HEK293 (cell line): ENCODE measurements around the gene UBE2G2.

ENCODE experiments used
- CTCF ChIA-PET: fragments of 350-600 bp; formaldehyde crosslinking; extraction: SDS; loops from one replicate; lab custom pipeline; 2021; ENCODE audit warnings: antibody characterized with exemption; lab: Yijun Ruan, JAX
- POLR2A ChIA-PET: fragments of 300-600 bp; formaldehyde crosslinking; extraction: SDS; loops from one replicate; lab custom pipeline; 2020; ENCODE audit warnings: antibody characterized with exemption, inconsistent platforms; lab: Yijun Ruan, JAX
- H3K27ac ChIP-seq: fragments of 200-500 bp; sonication (Bioruptor generic); 2 replicates; pipeline ENCODE4 v1.5.1; 2014; ENCODE audit warnings: low read depth, low read length, control low read depth, inconsistent platforms; ENCODE audit errors: extremely low read depth
- H3K36me3 ChIP-seq, 2 experiments: fragments of 200-500 bp in 1 of 2; sonication (Bioruptor generic) in 1 of 2; 1 replicate in 1 of 2; 2 replicates in 1 of 2; pipeline ENCODE4 v1.5.1; 2014 to 2017; ENCODE audit warnings: inconsistent platforms in 2 of 2, low read length in 2 of 2; ENCODE audit not compliant: control insufficient read depth in 2 of 2, insufficient read depth in 1 of 2
- H3K4me1 ChIP-seq: fragments of 200-500 bp; sonication (Bioruptor generic); 2 replicates; pipeline ENCODE4 v1.5.1; 2014; ENCODE audit warnings: mild to moderate bottlenecking, low read length, inconsistent platforms; ENCODE audit not compliant: control insufficient read depth, insufficient read depth
- H3K4me3 ChIP-seq: 2 replicates; pipeline ENCODE4 v1.5.1; 2011; ENCODE audit warnings: low read depth, mild to moderate bottlenecking, control low read depth, low read length, moderate library complexity
- H3K9me3 ChIP-seq: fragments of 200-500 bp; sonication (Bioruptor generic); 2 replicates; pipeline ENCODE4 v1.5.1; 2014; ENCODE audit warnings: low read depth, low read length, inconsistent platforms; ENCODE audit not compliant: control insufficient read depth, insufficient read depth
- BCL11B ChIP-seq: fragments of 450-650 bp; formaldehyde crosslinking; IDR thresholded peaks from 2 replicates; pipeline ENCODE4 v1.5.1; 2016; ENCODE audit warnings: low read depth, missing biosample characterization, missing genetic modification characterization
- CTCF ChIP-seq: fragments of 450-650 bp; formaldehyde crosslinking; IDR thresholded peaks from 2 replicates; pipeline ENCODE4 v1.5.1; 2016; ENCODE audit warnings: missing biosample characterization, missing genetic modification characterization
- RBAK ChIP-seq: fragments of 450-650 bp; formaldehyde crosslinking; IDR thresholded peaks from 2 replicates; pipeline ENCODE4 v1.5.1; 2016; ENCODE audit warnings: missing biosample characterization, missing genetic modification characterization
- WT1 ChIP-seq: fragments of 450-650 bp; formaldehyde crosslinking; IDR thresholded peaks from 2 replicates; pipeline ENCODE4 v1.5.1; 2016; ENCODE audit warnings: missing biosample characterization, missing genetic modification characterization
- ZBTB17 ChIP-seq: fragments of 450-650 bp; formaldehyde crosslinking; IDR thresholded peaks from 2 replicates; pipeline ENCODE4 v1.5.1; 2016; ENCODE audit warnings: missing biosample characterization, missing genetic modification characterization
- ZBTB21 ChIP-seq: fragments of 450-650 bp; formaldehyde crosslinking; IDR thresholded peaks from 2 replicates; pipeline ENCODE4 v1.5.1; 2017; ENCODE audit warnings: missing biosample characterization, missing genetic modification characterization
- ZNF138 ChIP-seq: fragments of 450-650 bp; formaldehyde crosslinking; IDR thresholded peaks from 2 replicates; pipeline ENCODE4 v1.5.1; 2016; ENCODE audit warnings: missing biosample characterization, missing genetic modification characterization, borderline replicate concordance
- ZNF157 ChIP-seq: fragments of 450-650 bp; formaldehyde crosslinking; IDR thresholded peaks from 2 replicates; pipeline ENCODE4 v1.5.1; 2016; ENCODE audit warnings: missing biosample characterization, missing genetic modification characterization
- ZNF169 ChIP-seq: fragments of 450-650 bp; formaldehyde crosslinking; IDR thresholded peaks from 2 replicates; pipeline ENCODE4 v1.5.1; 2016; ENCODE audit warnings: missing biosample characterization, missing genetic modification characterization
- ZNF184 ChIP-seq: fragments of 450-650 bp; IDR thresholded peaks from 2 replicates; pipeline ENCODE4 v1.5.1; 2018; ENCODE audit warnings: missing biosample characterization, mild to moderate bottlenecking, missing genetic modification characterization
- ZNF266 ChIP-seq: fragments of 450-650 bp; formaldehyde crosslinking; IDR thresholded peaks from 2 replicates; pipeline ENCODE4 v1.5.1; 2016; ENCODE audit warnings: missing biosample characterization, missing genetic modification characterization, low read depth
- ZNF354C ChIP-seq: fragments of 450-650 bp; formaldehyde crosslinking; IDR thresholded peaks from 2 replicates; pipeline ENCODE4 v1.5.1; 2016; ENCODE audit warnings: missing biosample characterization, missing genetic modification characterization, low read depth, borderline replicate concordance
- ZNF416 ChIP-seq: fragments of 450-650 bp; formaldehyde crosslinking; IDR thresholded peaks from 2 replicates; pipeline ENCODE4 v1.5.1; 2016; ENCODE audit warnings: missing biosample characterization, missing genetic modification characterization
- ZNF48 ChIP-seq: fragments of 450-650 bp; formaldehyde crosslinking; IDR thresholded peaks from 2 replicates; pipeline ENCODE4 v1.5.1; 2016; ENCODE audit warnings: missing biosample characterization, missing genetic modification characterization
- ZNF544 ChIP-seq: fragments of 450-650 bp; formaldehyde crosslinking; IDR thresholded peaks from 2 replicates; pipeline ENCODE4 v1.5.0; 2017; ENCODE audit warnings: missing biosample characterization, missing genetic modification characterization
- ZNF610 ChIP-seq: fragments of 450-650 bp; formaldehyde crosslinking; IDR thresholded peaks from 2 replicates; pipeline ENCODE4 v1.5.1; 2016; ENCODE audit warnings: missing biosample characterization, missing genetic modification characterization, borderline replicate concordance
- ZSCAN16 ChIP-seq: fragments of 450-650 bp; formaldehyde crosslinking; IDR thresholded peaks from 2 replicates; pipeline ENCODE4 v1.5.1; 2016; ENCODE audit warnings: missing biosample characterization, missing genetic modification characterization
- TF ChIP-seq, protein P1 (sequence below): fragments of 450-650 bp; formaldehyde crosslinking; optimal IDR thresholded peaks from 2 replicates; pipeline ENCODE3; 2016; ENCODE audit warnings: missing biosample characterization, mild to moderate bottlenecking, missing genetic modification characterization
- TF ChIP-seq, protein P2 (sequence below): fragments of 450-650 bp; formaldehyde crosslinking; IDR thresholded peaks from 2 replicates; pipeline ENCODE4 v1.5.1; 2016; ENCODE audit warnings: missing biosample characterization, missing genetic modification characterization
- TF ChIP-seq, protein P3 (sequence below): fragments of 450-650 bp; formaldehyde crosslinking; conservative IDR thresholded peaks from 2 replicates; pipeline ENCODE4 v1.5.1; 2016; ENCODE audit warnings: low read depth, missing biosample characterization, missing genetic modification characterization

UBE2G2 gene

GRCh38 chr21:44805859-44806258 lies 4.2 kb upstream of the UBE2G2 start (continued):
- TF ChIP-seq ZNF48 (tag by site-specific recombination) (no peak), ZSCAN16 (no peak), ZNF184 (no peak), ZNF354C (tag by site-specific recombination) (no peak), ZNF138 (tag by site-specific recombination) (no peak), ZNF544 (tag by site-specific recombination) (no peak), ZNF610 (tag by site-specific recombination) (no peak), ZBTB21 (tag by site-specific recombination) (no peak)
- TF ChIP-seq, protein P1, sequence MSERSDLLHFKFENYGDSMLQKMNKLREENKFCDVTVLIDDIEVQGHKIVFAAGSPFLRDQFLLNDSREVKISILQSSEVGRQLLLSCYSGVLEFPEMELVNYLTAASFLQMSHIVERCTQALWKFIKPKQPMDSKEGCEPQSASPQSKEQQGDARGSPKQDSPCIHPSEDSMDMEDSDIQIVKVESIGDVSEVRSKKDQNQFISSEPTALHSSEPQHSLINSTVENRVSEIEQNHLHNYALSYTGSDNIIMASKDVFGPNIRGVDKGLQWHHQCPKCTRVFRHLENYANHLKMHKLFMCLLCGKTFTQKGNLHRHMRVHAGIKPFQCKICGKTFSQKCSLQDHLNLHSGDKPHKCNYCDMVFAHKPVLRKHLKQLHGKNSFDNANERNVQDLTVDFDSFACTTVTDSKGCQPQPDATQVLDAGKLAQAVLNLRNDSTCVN (tag by site-specific recombination), result no peak
- TF ChIP-seq, protein P2, sequence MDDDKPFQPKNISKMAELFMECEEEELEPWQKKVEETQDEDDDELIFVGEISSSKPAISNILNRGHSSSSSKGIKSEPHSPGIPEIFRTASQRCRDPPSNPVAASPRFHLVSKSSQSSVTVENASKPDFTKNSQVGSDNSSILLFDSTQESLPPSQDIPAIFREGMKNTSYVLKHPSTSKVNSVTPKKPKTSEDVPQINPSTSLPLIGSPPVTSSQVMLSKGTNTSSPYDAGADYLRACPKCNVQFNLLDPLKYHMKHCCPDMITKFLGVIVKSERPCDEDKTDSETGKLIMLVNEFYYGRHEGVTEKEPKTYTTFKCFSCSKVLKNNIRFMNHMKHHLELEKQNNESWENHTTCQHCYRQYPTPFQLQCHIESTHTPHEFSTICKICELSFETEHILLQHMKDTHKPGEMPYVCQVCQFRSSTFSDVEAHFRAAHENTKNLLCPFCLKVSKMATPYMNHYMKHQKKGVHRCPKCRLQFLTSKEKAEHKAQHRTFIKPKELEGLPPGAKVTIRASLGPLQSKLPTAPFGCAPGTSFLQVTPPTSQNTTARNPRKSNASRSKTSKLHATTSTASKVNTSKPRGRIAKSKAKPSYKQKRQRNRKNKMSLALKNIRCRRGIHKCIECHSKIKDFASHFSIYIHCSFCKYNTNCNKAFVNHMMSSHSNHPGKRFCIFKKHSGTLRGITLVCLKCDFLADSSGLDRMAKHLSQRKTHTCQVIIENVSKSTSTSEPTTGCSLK (tag by site-specific recombination), result no peak

- ChIA-PET POLR2A (interaction anchor here (0.5 to 2.3 kb wide), 3 partner anchors 10 to 168 kb away, joined by 3 to 13 read pairs (median 7); partner anchors contain the start of gene SUMO3), CTCF (interaction anchor here (1.5 kb wide), 1 partner anchor 12 kb away, joined by 8 read pairs; no protein-coding TSS in a partner anchor)
- H3K9me3 ChIP-seq, result no peaks in the 10 kb centered on the region
- no peak overlapping the region for H3K27ac ChIP-seq
- H3K4me1 ChIP-seq, result peaks cover 4% of the 10 kb centered on the region; the same call in 1 of the 2 replicates
- TF ChIP-seq, protein P3, sequence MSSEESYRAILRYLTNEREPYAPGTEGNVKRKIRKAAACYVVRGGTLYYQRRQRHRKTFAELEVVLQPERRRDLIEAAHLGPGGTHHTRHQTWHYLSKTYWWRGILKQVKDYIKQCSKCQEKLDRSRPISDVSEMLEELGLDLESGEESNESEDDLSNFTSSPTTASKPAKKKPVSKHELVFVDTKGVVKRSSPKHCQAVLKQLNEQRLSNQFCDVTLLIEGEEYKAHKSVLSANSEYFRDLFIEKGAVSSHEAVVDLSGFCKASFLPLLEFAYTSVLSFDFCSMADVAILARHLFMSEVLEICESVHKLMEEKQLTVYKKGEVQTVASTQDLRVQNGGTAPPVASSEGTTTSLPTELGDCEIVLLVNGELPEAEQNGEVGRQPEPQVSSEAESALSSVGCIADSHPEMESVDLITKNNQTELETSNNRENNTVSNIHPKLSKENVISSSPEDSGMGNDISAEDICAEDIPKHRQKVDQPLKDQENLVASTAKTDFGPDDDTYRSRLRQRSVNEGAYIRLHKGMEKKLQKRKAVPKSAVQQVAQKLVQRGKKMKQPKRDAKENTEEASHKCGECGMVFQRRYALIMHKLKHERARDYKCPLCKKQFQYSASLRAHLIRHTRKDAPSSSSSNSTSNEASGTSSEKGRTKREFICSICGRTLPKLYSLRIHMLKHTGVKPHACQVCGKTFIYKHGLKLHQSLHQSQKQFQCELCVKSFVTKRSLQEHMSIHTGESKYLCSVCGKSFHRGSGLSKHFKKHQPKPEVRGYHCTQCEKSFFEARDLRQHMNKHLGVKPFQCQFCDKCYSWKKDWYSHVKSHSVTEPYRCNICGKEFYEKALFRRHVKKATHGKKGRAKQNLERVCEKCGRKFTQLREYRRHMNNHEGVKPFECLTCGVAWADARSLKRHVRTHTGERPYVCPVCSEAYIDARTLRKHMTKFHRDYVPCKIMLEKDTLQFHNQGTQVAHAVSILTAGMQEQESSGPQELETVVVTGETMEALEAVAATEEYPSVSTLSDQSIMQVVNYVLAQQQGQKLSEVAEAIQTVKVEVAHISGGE (tag by site-specific recombination), result no peak
- no peak for TF ChIP-seq ZNF157 (tag by site-specific recombination)
- no peak for TF ChIP-seq ZBTB17
- no peak for TF ChIP-seq RBAK (tag by site-specific recombination)
- no peak for TF ChIP-seq WT1 (tag by site-specific recombination)
- no peak for TF ChIP-seq ZNF169 (tag by site-specific recombination)
- no peak for TF ChIP-seq ZNF416 (tag by site-specific recombination)
- no peak for TF ChIP-seq ZNF266 (tag by site-specific recombination)
- no peak for TF ChIP-seq CTCF (tag by site-specific recombination)
- TF ChIP-seq BCL11B (tag by site-specific recombination), result no peak
- no peak overlapping the region for H3K4me3 ChIP-seq
- peaks cover 4 to 63% of the 10 kb centered on the region in 2 experiments; a peak in 1 of 3 replicates for H3K36me3 ChIP-seq
Measured at GRCh38 chr21:44805226-44805625, 3.6 kb upstream of the UBE2G2 start.
